Choroid plexus epithelial cell (primary cell): ENCODE results near the gene NLGN1.

Source experiments
- DNase-seq: peaks from one replicate; pipeline ENCODE4 v3.0.0-alpha.2; 2010; ENCODE audit warnings: low read depth
- H3K4me3 ChIP-seq: 2 replicates; pipeline ENCODE4 v1.5.1; 2011; ENCODE audit warnings: low read depth, mild to moderate bottlenecking, control low read depth, low read length, moderate library complexity
- CTCF ChIP-seq: conservative IDR thresholded peaks from 2 replicates; pipeline ENCODE4 v1.5.1; 2011; ENCODE audit warnings: low read depth, mild to moderate bottlenecking, control low read depth, inconsistent platforms, low read length, moderate library complexity

Gene NLGN1

GRCh38 chr3:173893835-173894234 is 496.3 kb downstream of the NLGN1 start:
- no peak overlapping the region for H3K4me3 ChIP-seq
- TF ChIP-seq CTCF: no peak
- DNase-seq: no peak

GRCh38 chr3:173897631-173898030 is 500.1 kb downstream of the NLGN1 start:
- H3K4me3 ChIP-seq: no peak overlapping the region
- TF ChIP-seq CTCF: no peak
- DNase-seq: no peak

GRCh38 chr3:173901649-173902048 is 504.1 kb downstream of the NLGN1 start:
- no peak overlapping the region for H3K4me3 ChIP-seq
- no peak for TF ChIP-seq CTCF
- DNase-seq: no peak

GRCh38 chr3:173902401-173902800 is 504.9 kb downstream of the NLGN1 start:
- no peak overlapping the region for H3K4me3 ChIP-seq
- no peak for TF ChIP-seq CTCF
- no peak for DNase-seq

GRCh38 chr3:173902871-173903270 is 505.3 kb downstream of the NLGN1 start:
- no peak overlapping the region for H3K4me3 ChIP-seq
- DNase-seq: no peak
- TF ChIP-seq CTCF: no peak

- no peak overlapping the region for H3K4me3 ChIP-seq
- DNase-seq: no peak
- no peak for TF ChIP-seq CTCF
These were observed 507.8 kb downstream of the NLGN1 start for GRCh38 chr3:173905381-173905780.

GRCh38 chr3:173911446-173911845 is 513.9 kb downstream of the NLGN1 start:
- H3K4me3 ChIP-seq: no peak overlapping the region
- DNase-seq: no peak
- no peak for TF ChIP-seq CTCF
